GM23338 (cell line): ENCODE measurements around the gene PANK1.

Experiments used
- CREB1 ChIP-seq: fragments of 250-450 bp; sonication (Bioruptor Pico); IDR thresholded peaks from 2 replicates; pipeline ENCODE4 v1.5.0; 2020; ENCODE audit warnings: low read depth, mild to moderate bottlenecking, moderate library complexity
- CTCF ChIP-seq, 2 experiments: fragments of 200-600 bp in 1 of 2; sonication (generic) in 1 of 2; conservative IDR thresholded peaks; 2 replicates each; pipeline versions ENCODE4 v1.5.1 to v1.6.1; 2016 to 2017; ENCODE audit warnings: antibody characterized with exemption in 2 of 2, low read depth in 2 of 2, mild to moderate bottlenecking in 2 of 2, moderate library complexity in 1 of 2
- ETS1 ChIP-seq: IDR thresholded peaks from 2 replicates; pipeline ENCODE4 v1.6.1; 2016; ENCODE audit warnings: antibody characterized with exemption
- EZH2 ChIP-seq: fragments of 200-600 bp; sonication (generic); IDR thresholded peaks from one replicate; pipeline ENCODE4 v1.8.0; 2017; ENCODE audit warnings: antibody characterized with exemption, mild to moderate bottlenecking, low read depth; ENCODE audit not compliant: unreplicated experiment
- EZH2phosphoT487 ChIP-seq: fragments of 200-600 bp; sonication (generic); IDR thresholded peaks from one replicate; pipeline ENCODE4 v1.8.1; 2018; ENCODE audit warnings: antibody characterized with exemption; ENCODE audit not compliant: unreplicated experiment
- JUNB ChIP-seq: IDR thresholded peaks from one replicate; pipeline ENCODE4 v1.6.1; 2016; ENCODE audit warnings: antibody characterized with exemption; ENCODE audit not compliant: unreplicated experiment
- NANOG ChIP-seq: IDR thresholded peaks from 2 replicates; pipeline ENCODE4 v1.6.1; 2016; ENCODE audit warnings: antibody characterized with exemption, borderline replicate concordance
- POLR2AphosphoS5 ChIP-seq: IDR thresholded peaks from 2 replicates; pipeline ENCODE4 v1.6.1; 2016; ENCODE audit warnings: antibody characterized with exemption, low read depth
- REST ChIP-seq: IDR thresholded peaks from one replicate; pipeline ENCODE4 v1.6.1; 2018; ENCODE audit warnings: antibody characterized with exemption; ENCODE audit not compliant: unreplicated experiment
- STAT1 ChIP-seq: IDR thresholded peaks from one replicate; pipeline ENCODE4 v1.6.1; 2016; ENCODE audit warnings: antibody characterized with exemption; ENCODE audit not compliant: unreplicated experiment
- ZNF114 ChIP-seq: fragments of 250-450 bp; sonication (Bioruptor Pico); IDR thresholded peaks from 2 replicates; pipeline ENCODE4 v1.5.0; 2020; ENCODE audit warnings: mild to moderate bottlenecking, moderate library complexity
- ZNF331 ChIP-seq: fragments of 250-450 bp; sonication (Bioruptor Pico); IDR thresholded peaks from 2 replicates; pipeline ENCODE4 v1.5.0; 2020; ENCODE audit warnings: low read depth, mild to moderate bottlenecking, moderate library complexity
- ZNF462 ChIP-seq: fragments of 250-450 bp; sonication (Bioruptor Pico); IDR thresholded peaks from 2 replicates; pipeline ENCODE4 v1.5.0; 2020; ENCODE audit warnings: mild to moderate bottlenecking, moderate library complexity

GRCh38 chr10:89632824-89633223, 12.2 kb downstream of the PANK1 start:
- TF ChIP-seq JUNB = no peak
- TF ChIP-seq EZH2 = no peak
- no peak for TF ChIP-seq CTCF (conservative IDR thresholded peaks at IDR 0.05; ENCODE audit: low read depth in 2 of 2)
- TF ChIP-seq POLR2AphosphoS5 = no peak
- no peak for TF ChIP-seq EZH2phosphoT487
- TF ChIP-seq CREB1 = no peak
- TF ChIP-seq NANOG = no peak
- no peak for TF ChIP-seq REST
- TF ChIP-seq ZNF114 (CRISPR knock-in tag) = no peak
- no peak for TF ChIP-seq ETS1
- no peak for TF ChIP-seq STAT1
- no peak for TF ChIP-seq ZNF331 (CRISPR knock-in tag)
- TF ChIP-seq ZNF462 (CRISPR knock-in tag) = no peak
